Fibroblast of mammary gland (primary cell): Measurements from ENCODE around the gene NABP2.
"Not testable (repeated sequence)": the region's sequence is repeated elsewhere in the genome, so short reads cannot be mapped to it uniquely, and the experiment has no call there.

ENCODE experiments used
- DNase-seq: peaks from one replicate; pipeline ENCODE4 v3.0.0-alpha.2; 2010; ENCODE audit warnings: low read depth
- H3K4me3 ChIP-seq: 2 replicates; pipeline ENCODE4 v1.5.1; 2011; ENCODE audit warnings: low read depth, mild to moderate bottlenecking, low read length, moderate library complexity; ENCODE audit not compliant: control insufficient read depth
- CTCF ChIP-seq: conservative IDR thresholded peaks from 2 replicates; pipeline ENCODE4 v1.5.1; 2011; ENCODE audit warnings: low read depth, low read length, inconsistent platforms; ENCODE audit not compliant: control insufficient read depth, insufficient read depth

The NABP2 gene

GRCh38 chr12:56258068-56258819 lies 34.1 kb downstream of the NABP2 start, which contains the start of gene ANKRD52:
Gene ANKRD52, minus strand, starts transcription at chr12:56258384. Its CDS starts 115 bp downstream, at chr12:56258269.
- DNase-seq = peak; percentile 72
- peak within 1 kb of the TSS; percentile 84 for H3K4me3 ChIP-seq
- TF ChIP-seq CTCF = no peak

- DNase-seq = no peak
- H3K4me3 ChIP-seq = peak overlapping the region; percentile 59
- TF ChIP-seq CTCF = no peak
Measured at GRCh38 chr12:56258820-56259183, 34.7 kb downstream of the NABP2 start.

- no peak for TF ChIP-seq CTCF
- DNase-seq = no peak
Measured at GRCh38 chr12:56260380-56260779, 36.2 kb downstream of the NABP2 start.

GRCh38 chr12:56260921-56261320 lies 36.8 kb downstream of the NABP2 start:
- no peak for DNase-seq
- TF ChIP-seq CTCF = no peak
- H3K4me3 ChIP-seq = no peak overlapping the region

More at GRCh38 chr12:56260380-56260779, 36.2 kb downstream of the NABP2 start:
- no peak overlapping the region for H3K4me3 ChIP-seq

GRCh38 chr12:56261503-56262232 lies 37.5 kb downstream of the NABP2 start:
- peak; percentile 80 for DNase-seq
- H3K4me3 ChIP-seq = no peak overlapping the region
- TF ChIP-seq CTCF = no peak

GRCh38 chr12:56262955-56263354 lies 38.8 kb downstream of the NABP2 start:
- DNase-seq, H3K4me3 ChIP-seq: not testable (repeated sequence)

- peak overlapping the region; percentile 76 for H3K4me3 ChIP-seq
- DNase-seq = not testable (repeated sequence)
Measured at GRCh38 chr12:56266068-56266692, 42.0 kb downstream of the NABP2 start.
